Osteoblast (primary cell): ENCODE data around the gene MEGF9. TPM values are rescaled to one million over a fixed set of nuclear protein-coding genes. Genes with fewer than 3 reads are reported as not detected.
"Not testable (repeated sequence)": the region's sequence is repeated elsewhere in the genome, so short reads cannot be mapped to it uniquely, and the experiment has no call there.

Source experiments
- DNase-seq: peaks from one replicate; pipeline ENCODE4 v3.0.0; 2011; ENCODE audit warnings: low spot score, mixed read lengths; ENCODE audit not compliant: insufficient read length; ENCODE audit errors: missing footprints
- H2AFZ ChIP-seq: 2 replicates; pipeline ENCODE4 v1.6.0; 2011; ENCODE audit warnings: mild to moderate bottlenecking, low read length
- H3K27ac ChIP-seq: 2 replicates; pipeline ENCODE4 v1.5.1; 2011; ENCODE audit warnings: mild to moderate bottlenecking, low read depth, low read length, moderate library complexity
- H3K27me3 ChIP-seq: 2 replicates; pipeline ENCODE4 v1.6.0; 2012; ENCODE audit warnings: mild to moderate bottlenecking, control low read depth, inconsistent platforms, low read length, moderate library complexity; ENCODE audit not compliant: insufficient read depth
- H3K36me3 ChIP-seq: 2 replicates; pipeline ENCODE4 v1.5.1; 2011; ENCODE audit warnings: mild to moderate bottlenecking, low read length, control low read depth, moderate library complexity; ENCODE audit not compliant: insufficient read depth
- H3K4me1 ChIP-seq: 2 replicates; pipeline ENCODE4 v1.5.1; 2011; ENCODE audit warnings: mild to moderate bottlenecking, low read length, control low read depth, moderate library complexity; ENCODE audit not compliant: insufficient read depth
- H3K4me2 ChIP-seq: 2 replicates; pipeline ENCODE4 v1.6.0; 2011; ENCODE audit warnings: mild to moderate bottlenecking, low read length; ENCODE audit not compliant: insufficient read depth
- H3K4me3 ChIP-seq: fragments of 200-600 bp; sonication (generic); 3 replicates; pipeline ENCODE4 v1.5.1; 2012; ENCODE audit warnings: mild to moderate bottlenecking, low read length, inconsistent platforms; ENCODE audit not compliant: insufficient read depth
- H3K79me2 ChIP-seq: 2 replicates; pipeline ENCODE4 v1.6.0; 2012; ENCODE audit warnings: mild to moderate bottlenecking, low read length, control low read depth, inconsistent platforms; ENCODE audit not compliant: insufficient read depth
- H3K9me3 ChIP-seq: 2 replicates; pipeline ENCODE4 v1.5.1; 2011; ENCODE audit warnings: low read depth, low read length, control low read depth
- H4K20me1 ChIP-seq: 2 replicates; pipeline ENCODE4 v1.6.0; 2012; ENCODE audit warnings: mild to moderate bottlenecking, low read length, control low read depth; ENCODE audit not compliant: insufficient read depth
- CTCF ChIP-seq: IDR thresholded peaks from 2 replicates; pipeline ENCODE4 v1.5.1; 2011; ENCODE audit warnings: mild to moderate bottlenecking, low read depth, low read length, moderate library complexity; ENCODE audit errors: extremely low read depth
- total RNA-seq: library from RNA; depleted of rRNA; stranded (reverse); fragments of >200 nt; gene quantifications from 2 replicates; pipeline ENCODE4 v1.2.3, GENCODE V29; 2012

Gene MEGF9
- total RNA-seq, 1 donor: 10.9 TPM

- Histone ChIP-seq H3K36me3 (no peaks in the 10 kb centered on the region), H4K20me1 (no peaks in the 10 kb centered on the region), H3K9me3 (no peaks in the 10 kb centered on the region), H2AFZ (no peak overlapping the region), H3K4me1 (no peaks in the 10 kb centered on the region), H3K27me3 (no peaks in the 10 kb centered on the region), H3K4me3 (no peak overlapping the region), H3K27ac (no peak overlapping the region), H3K4me2 (no peak overlapping the region), H3K79me2 (no peaks in the 10 kb centered on the region)
- no peak for TF ChIP-seq CTCF
- no peak for DNase-seq
These were observed 77.9 kb downstream of the MEGF9 start for GRCh38 chr9:120636194-120636957.

GRCh38 chr9:120635011-120635410 lies 79.3 kb downstream of the MEGF9 start:
- DNase-seq: no peak
- Histone ChIP-seq H3K27ac (no peak overlapping the region), H2AFZ (no peak overlapping the region), H3K4me3 (no peak overlapping the region), H3K4me2 (no peak overlapping the region), H3K27me3 (no peaks in the 10 kb centered on the region), H3K79me2 (no peaks in the 10 kb centered on the region), H3K9me3 (no peaks in the 10 kb centered on the region), H4K20me1 (no peaks in the 10 kb centered on the region), H3K4me1 (no peaks in the 10 kb centered on the region), H3K36me3 (no peaks in the 10 kb centered on the region)
- no peak for TF ChIP-seq CTCF

- no peak for TF ChIP-seq CTCF
These were observed 83.9 kb downstream of the MEGF9 start for GRCh38 chr9:120630333-120630732.

GRCh38 chr9:120628925-120629497 lies 85.3 kb downstream of the MEGF9 start:
- not testable (repeated sequence) for H3K27ac ChIP-seq, H3K9me3 ChIP-seq, H3K4me3 ChIP-seq, H3K4me2 ChIP-seq, H3K27me3 ChIP-seq, H3K4me1 ChIP-seq, H2AFZ ChIP-seq, H4K20me1 ChIP-seq, H3K79me2 ChIP-seq, H3K36me3 ChIP-seq
- DNase-seq: peak; percentile 52

More at GRCh38 chr9:120630333-120630732, 83.9 kb downstream of the MEGF9 start:
- no peak for DNase-seq
- H2AFZ ChIP-seq: no peak overlapping the region
- H3K4me2 ChIP-seq: no peak overlapping the region
- no peaks in the 10 kb centered on the region for H3K27me3 ChIP-seq
- peaks cover 7% of the 10 kb centered on the region for H3K4me1 ChIP-seq
- no peaks in the 10 kb centered on the region for H3K79me2 ChIP-seq
- no peaks in the 10 kb centered on the region for H3K36me3 ChIP-seq
- no peaks in the 10 kb centered on the region for H3K9me3 ChIP-seq
- H3K4me3 ChIP-seq: no peak overlapping the region
- H3K27ac ChIP-seq: no peak overlapping the region
- H4K20me1 ChIP-seq: no peaks in the 10 kb centered on the region
